ENCODE data around the gene PROKR1.
"Not testable (repeated sequence)": the region's sequence is repeated elsewhere in the genome, so short reads cannot be mapped to it uniquely, and the experiment has no call there.

The PROKR1 gene

GRCh38 chr2:68669651-68670050 is 26.3 kb downstream of the PROKR1 start:
- TF ChIP-seq CTCF (IDR thresholded peaks at IDR 0.05), result no peak
- TF ChIP-seq ZFX (IDR thresholded peaks at IDR 0.05; ENCODE audit: borderline replicate concordance), result no peak
- H3K27ac ChIP-seq, result no peak overlapping the region

- H3K27ac ChIP-seq, result no peak overlapping the region
- no peak for TF ChIP-seq ZFX (IDR thresholded peaks at IDR 0.05; ENCODE audit: borderline replicate concordance)
- TF ChIP-seq CTCF (IDR thresholded peaks at IDR 0.05), result no peak
Measured at GRCh38 chr2:68671961-68672360, 28.6 kb downstream of the PROKR1 start.

GRCh38 chr2:68673631-68674030 is 30.3 kb downstream of the PROKR1 start:
- no peak overlapping the region for H3K27ac ChIP-seq
- TF ChIP-seq CTCF (IDR thresholded peaks at IDR 0.05) (no peak), ZFX (IDR thresholded peaks at IDR 0.05; ENCODE audit: borderline replicate concordance) (no peak)

- H3K27ac ChIP-seq, result no peak overlapping the region
- TF ChIP-seq CTCF (IDR thresholded peaks at IDR 0.05) (no peak), ZFX (IDR thresholded peaks at IDR 0.05; ENCODE audit: borderline replicate concordance) (no peak)
Measured at GRCh38 chr2:68675470-68675869, 32.1 kb downstream of the PROKR1 start.

- H3K27ac ChIP-seq, result not testable (repeated sequence)
Measured at GRCh38 chr2:68677837-68678236, 34.5 kb downstream of the PROKR1 start.

GRCh38 chr2:68679166-68679916 is 36.0 kb downstream of the PROKR1 start:
- not testable (repeated sequence) for H3K27ac ChIP-seq

- H3K27ac ChIP-seq, result not testable (repeated sequence)
Measured at GRCh38 chr2:68679917-68680267, 36.5 kb downstream of the PROKR1 start.

- TF ChIP-seq CTCF (IDR thresholded peaks at IDR 0.05) (no peak), ZFX (IDR thresholded peaks at IDR 0.05; ENCODE audit: borderline replicate concordance) (no peak)
- H3K27ac ChIP-seq, result no peak overlapping the region
Measured at GRCh38 chr2:68684197-68684596, 40.8 kb downstream of the PROKR1 start.

GRCh38 chr2:68686178-68686577 is 42.8 kb downstream of the PROKR1 start:
- no peak overlapping the region for H3K27ac ChIP-seq
- TF ChIP-seq ZFX (IDR thresholded peaks at IDR 0.05; ENCODE audit: borderline replicate concordance), result no peak
- no peak for TF ChIP-seq CTCF (IDR thresholded peaks at IDR 0.05)
